ENCODE data around the gene CA12. TPM values are rescaled to one million over a fixed set of nuclear protein-coding genes. Genes with fewer than 3 reads are reported as not detected.

CA12 gene
- total and polyA plus RNA-seq, 4 donors, result 2.7 to 29.7 (median 7.8) TPM

- intact Hi-C loops (cut with DNase I), result no loop called here
- Histone ChIP-seq H3K4me3 (ENCODE audit: low read length in 2 of 2) (no peak overlapping the region), H3K27ac (ENCODE audit: low read depth in 1 of 2, low read length in 2 of 2) (no peak overlapping the region), H3K4me1 (ENCODE audit: control insufficient read depth in 1 of 2, insufficient read depth in 2 of 2, low read length in 2 of 2) (no peaks in the 10 kb centered on the region), H3K36me3 (ENCODE audit: control insufficient read depth in 1 of 2, insufficient read depth in 2 of 2, low read length in 1 of 2) (no peaks in the 10 kb centered on the region), H3K27me3 (ENCODE audit: control insufficient read depth in 1 of 2, insufficient read depth in 2 of 2, low read length in 1 of 2) (no peaks in the 10 kb centered on the region), H3K9me3 (ENCODE audit: control insufficient read depth, low read length) (no peaks in the 10 kb centered on the region)
- ATAC-seq (ENCODE audit: low FRiP score) (no peak), DNase-seq (no peak)
- WGBS, 2 donors, result 90% methylated on average over 10 of the region's 10 CpGs
These were observed 1.5 kb upstream of the CA12 start for GRCh38 chr15:63382966-63383710.

GRCh38 chr15:63380808-63381282 lies 801 bp downstream of the CA12 start:
- Histone ChIP-seq H3K27ac (ENCODE audit: low read depth in 1 of 2, low read length in 2 of 2) (no peak overlapping the region), H3K4me1 (ENCODE audit: control insufficient read depth in 1 of 2, insufficient read depth in 2 of 2, low read length in 2 of 2) (no peaks in the 10 kb centered on the region), H3K9me3 (ENCODE audit: control insufficient read depth, low read length) (no peaks in the 10 kb centered on the region), H3K36me3 (ENCODE audit: control insufficient read depth in 1 of 2, insufficient read depth in 2 of 2, low read length in 1 of 2) (no peaks in the 10 kb centered on the region), H3K4me3 (ENCODE audit: low read length in 2 of 2) (peak overlapping the region in 1 of 2 donors; percentile 58), H3K27me3 (ENCODE audit: control insufficient read depth in 1 of 2, insufficient read depth in 2 of 2, low read length in 1 of 2) (no peaks in the 10 kb centered on the region)
- WGBS, 2 donors, result 31 to 33% methylated on average over 14 of the region's 14 CpGs
- no peak for DNase-seq
- no peak for ATAC-seq (ENCODE audit: low FRiP score)
- intact Hi-C loops (cut with DNase I), result no loop called here

DNA sequence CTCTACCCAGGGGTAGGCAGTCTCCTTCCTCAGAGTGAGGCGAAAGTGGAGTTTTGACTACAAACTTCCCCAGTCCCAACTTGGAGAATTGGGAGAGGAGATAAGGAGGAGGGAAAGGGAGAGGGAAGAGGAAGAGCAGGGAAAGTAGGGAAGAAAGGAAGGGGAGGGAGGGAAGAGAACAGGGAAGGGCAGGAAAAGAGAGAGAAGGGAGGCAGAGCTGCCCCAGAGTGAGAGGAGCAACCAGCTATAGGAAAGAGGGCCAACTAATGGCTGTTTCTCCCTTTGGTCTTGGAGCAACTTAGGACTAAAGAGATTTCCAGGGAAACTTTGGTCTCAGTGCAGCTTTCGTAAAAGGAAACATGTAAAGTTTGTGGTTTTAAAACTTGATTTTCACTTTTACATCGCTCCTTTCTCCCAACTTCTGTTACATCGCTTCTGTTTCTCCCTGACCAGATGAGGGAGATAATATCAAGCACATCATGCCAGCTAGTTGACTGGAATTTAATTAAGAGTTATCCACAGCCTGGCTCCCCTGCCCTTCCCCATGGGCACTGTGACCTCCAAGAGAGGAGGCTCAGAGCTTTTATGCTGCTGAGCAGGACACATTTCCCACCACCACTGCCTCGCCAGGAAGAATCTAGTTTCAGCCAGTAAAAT lies 1.4 kb downstream of the CA12 start:
- Histone ChIP-seq H3K9me3 (ENCODE audit: control insufficient read depth, low read length) (no peaks in the 10 kb centered on the region), H3K4me3 (ENCODE audit: low read length in 2 of 2) (no peak overlapping the region), H3K27ac (ENCODE audit: low read depth in 1 of 2, low read length in 2 of 2) (no peak overlapping the region), H3K36me3 (ENCODE audit: control insufficient read depth in 1 of 2, insufficient read depth in 2 of 2, low read length in 1 of 2) (no peaks in the 10 kb centered on the region), H3K27me3 (ENCODE audit: control insufficient read depth in 1 of 2, insufficient read depth in 2 of 2, low read length in 1 of 2) (no peaks in the 10 kb centered on the region), H3K4me1 (ENCODE audit: control insufficient read depth in 1 of 2, insufficient read depth in 2 of 2, low read length in 2 of 2) (no peaks in the 10 kb centered on the region)
- WGBS, 2 donors, result 50 to 64% methylated on average over 5 of the region's 5 CpGs
- ATAC-seq (ENCODE audit: low FRiP score), result no peak
- no peak for DNase-seq
- intact Hi-C loops (cut with DNase I), result no loop called here

GRCh38 chr15:63379492-63380150 lies 2.0 kb downstream of the CA12 start:
- no peak overlapping the region for H3K4me3 ChIP-seq (ENCODE audit: low read length in 2 of 2)
- no peaks in the 10 kb centered on the region for H3K4me1 ChIP-seq (ENCODE audit: control insufficient read depth in 1 of 2, insufficient read depth in 2 of 2, low read length in 2 of 2)
- no peaks in the 10 kb centered on the region for H3K36me3 ChIP-seq (ENCODE audit: control insufficient read depth in 1 of 2, insufficient read depth in 2 of 2, low read length in 1 of 2)
- WGBS, 2 donors, result 92 to 96% methylated on average over 2 of the region's 2 CpGs
- H3K9me3 ChIP-seq (ENCODE audit: control insufficient read depth, low read length), result no peaks in the 10 kb centered on the region
- no peaks in the 10 kb centered on the region for H3K27me3 ChIP-seq (ENCODE audit: control insufficient read depth in 1 of 2, insufficient read depth in 2 of 2, low read length in 1 of 2)
- no peak overlapping the region for H3K27ac ChIP-seq (ENCODE audit: low read depth in 1 of 2, low read length in 2 of 2)
- DNase-seq, result no peak
- intact Hi-C loops (cut with DNase I), result no loop called here
- ATAC-seq (ENCODE audit: low FRiP score), result no peak

- Histone ChIP-seq H3K27ac (ENCODE audit: low read depth in 1 of 2, low read length in 2 of 2) (no peak overlapping the region), H3K27me3 (ENCODE audit: control insufficient read depth in 1 of 2, insufficient read depth in 2 of 2, low read length in 1 of 2) (no peaks in the 10 kb centered on the region), H3K36me3 (ENCODE audit: control insufficient read depth in 1 of 2, insufficient read depth in 2 of 2, low read length in 1 of 2) (no peaks in the 10 kb centered on the region), H3K4me1 (ENCODE audit: control insufficient read depth in 1 of 2, insufficient read depth in 2 of 2, low read length in 2 of 2) (no peaks in the 10 kb centered on the region), H3K4me3 (ENCODE audit: low read length in 2 of 2) (no peak overlapping the region), H3K9me3 (ENCODE audit: control insufficient read depth, low read length) (no peaks in the 10 kb centered on the region)
- ATAC-seq (ENCODE audit: low FRiP score), result no peak
- WGBS, 2 donors, result 90 to 91% methylated on average over 7 of the region's 7 CpGs
- DNase-seq, result no peak
- intact Hi-C loops (cut with DNase I), result no loop called here
These were observed 2.7 kb downstream of the CA12 start for GRCh38 chr15:63378946-63379345.

- 29 to 36% methylated on average over 11 of the region's 11 CpGs for WGBS, 2 donors
- H3K9me3 ChIP-seq (ENCODE audit: control insufficient read depth, low read length), result no peaks in the 10 kb centered on the region
- H3K27ac ChIP-seq (ENCODE audit: low read depth in 1 of 2, low read length in 2 of 2), result peak overlapping the region in 1 of 2 donors; percentile 29
- peak; percentile 84 to 85 for DNase-seq
- H3K27me3 ChIP-seq (ENCODE audit: control insufficient read depth in 1 of 2, insufficient read depth in 2 of 2, low read length in 1 of 2), result no peaks in the 10 kb centered on the region
- no peaks in the 10 kb centered on the region for H3K4me1 ChIP-seq (ENCODE audit: control insufficient read depth in 1 of 2, insufficient read depth in 2 of 2, low read length in 2 of 2)
- no peaks in the 10 kb centered on the region for H3K36me3 ChIP-seq (ENCODE audit: control insufficient read depth in 1 of 2, insufficient read depth in 2 of 2, low read length in 1 of 2)
- no peak overlapping the region for H3K4me3 ChIP-seq (ENCODE audit: low read length in 2 of 2)
- intact Hi-C loops (cut with DNase I), result no loop called here
- no peak for ATAC-seq (ENCODE audit: low FRiP score)
These were observed 6.7 kb downstream of the CA12 start for GRCh38 chr15:63374686-63375520.

GRCh38 chr15:63373866-63374548 lies 7.6 kb downstream of the CA12 start:
- no peak for DNase-seq
- Histone ChIP-seq H3K27me3 (ENCODE audit: control insufficient read depth in 1 of 2, insufficient read depth in 2 of 2, low read length in 1 of 2) (no peaks in the 10 kb centered on the region), H3K9me3 (ENCODE audit: control insufficient read depth, low read length) (no peaks in the 10 kb centered on the region), H3K27ac (ENCODE audit: low read depth in 1 of 2, low read length in 2 of 2) (no peak overlapping the region), H3K36me3 (ENCODE audit: control insufficient read depth in 1 of 2, insufficient read depth in 2 of 2, low read length in 1 of 2) (no peaks in the 10 kb centered on the region), H3K4me3 (ENCODE audit: low read length in 2 of 2) (no peak overlapping the region), H3K4me1 (ENCODE audit: control insufficient read depth in 1 of 2, insufficient read depth in 2 of 2, low read length in 2 of 2) (no peaks in the 10 kb centered on the region)
- no peak for ATAC-seq (ENCODE audit: low FRiP score)
- 96 to 98% methylated on average over 9 of the region's 9 CpGs for WGBS, 2 donors
- intact Hi-C loops (cut with DNase I), result no loop called here

- DNase-seq (no peak), ATAC-seq (ENCODE audit: low FRiP score) (no peak)
- no peaks in the 10 kb centered on the region for H3K9me3 ChIP-seq (ENCODE audit: control insufficient read depth, low read length)
- intact Hi-C loops (cut with DNase I), result no loop called here
- no peaks in the 10 kb centered on the region for H3K27me3 ChIP-seq (ENCODE audit: control insufficient read depth in 1 of 2, insufficient read depth in 2 of 2, low read length in 1 of 2)
- H3K36me3 ChIP-seq (ENCODE audit: control insufficient read depth in 1 of 2, insufficient read depth in 2 of 2, low read length in 1 of 2), result no peaks in the 10 kb centered on the region
- H3K4me3 ChIP-seq (ENCODE audit: low read length in 2 of 2), result no peak overlapping the region
- H3K4me1 ChIP-seq (ENCODE audit: control insufficient read depth in 1 of 2, insufficient read depth in 2 of 2, low read length in 2 of 2), result no peaks in the 10 kb centered on the region
- 97% methylated on average over 3 of the region's 3 CpGs for WGBS, 2 donors
- H3K27ac ChIP-seq (ENCODE audit: low read depth in 1 of 2, low read length in 2 of 2), result no peak overlapping the region
These were observed 8.3 kb downstream of the CA12 start for GRCh38 chr15:63373330-63373729.
